ENCODE results near the gene VAV1. TPM values are rescaled to one million over a fixed set of nuclear protein-coding genes. Genes with fewer than 3 reads are reported as not detected.

Gene VAV1
- total and polyA plus RNA-seq, 9 of the 15 experiments (the other 6 are each of a cell fraction or from before 2014, with no cell fraction given): 0.46 to 20.1 (median 11.1) TPM

GRCh38 chr19:6766357-6767080 lies 6.0 kb upstream of the VAV1 start (continued):
- TF ChIP-seq JUN (IDR thresholded peaks at IDR 0.05; ENCODE audit: borderline replicate concordance, low read depth, low read length) (no peak), JUN (CRISPR knock-in tag; IDR thresholded peaks at IDR 0.05; ENCODE audit: borderline replicate concordance) (no peak)

- POLR2A ChIA-PET: interaction anchor here (0.7 to 1.6 kb wide), 5 partner anchors 13 to 236 kb away, joined by 3 to 7 read pairs (median 5); partner anchors contain the start of gene TNFSF9
- TF ChIP-seq CTBP1 (IDR thresholded peaks at IDR 0.05; ENCODE audit: borderline replicate concordance) (0 out of 2 replicates have a peak, but pooled peaks have one; percentile 43), ZNF592 (IDR thresholded peaks at IDR 0.05) (no peak), MECOM (CRISPR knock-in tag; IDR thresholded peaks at IDR 0.05) (0 out of 2 replicates have a peak, but pooled peaks have one; percentile 40), NUFIP1 (IDR thresholded peaks at IDR 0.05; ENCODE audit: partially characterized antibody) (no peak), KDM2B (CRISPR knock-in tag; IDR thresholded peaks at IDR 0.05) (peak; percentile 86), PCBP1 (IDR thresholded peaks at IDR 0.05; ENCODE audit: low read depth, low read length, poor library complexity, severe bottlenecking) (no peak), SAP30 (IDR thresholded peaks at IDR 0.05; ENCODE audit: borderline replicate concordance, insufficient read depth, low read depth, low read length, poor library complexity, severe bottlenecking) (peak; percentile 88), SIN3A (IDR thresholded peaks at IDR 0.05; ENCODE audit: borderline replicate concordance in 2 of 2, control insufficient read depth in 1 of 2, low read depth in 2 of 2, low read length in 2 of 2) (peak in 1 of 2 experiments; percentile 52; a peak in 1 of 4 replicates), SOX6 (IDR thresholded peaks at IDR 0.05) (peak; percentile 14; the same call in 1 of the 2 replicates), NKRF (IDR thresholded peaks at IDR 0.05; ENCODE audit: borderline replicate concordance) (peak; percentile 88)
These were observed 5.5 kb upstream of the VAV1 start for GRCh38 chr19:6767081-6767356.

More at GRCh38 chr19:6767081-6767356, 5.5 kb upstream of the VAV1 start:
- Histone ChIP-seq H3K9me1 (ENCODE audit: control insufficient read depth, insufficient read depth, low read length) (peaks cover 4% of the 10 kb centered on the region), H3K9ac (ENCODE audit: insufficient read depth in 1 of 2, low read depth in 2 of 2, low read length in 2 of 2) (peak overlapping the region; percentile 67 to 93), H3K9me3 (replicated peaks; ENCODE audit: control insufficient read depth, insufficient read depth, low read depth, low read length) (no peaks in the 10 kb centered on the region), H3K4me1 (replicated peaks in 1 of 2; ENCODE audit: control insufficient read depth in 2 of 2, insufficient read depth in 2 of 2, low read length in 2 of 2) (peaks cover 9 to 23% of the 10 kb centered on the region in 2 experiments), H3K4me3 (peak overlapping the region; percentile 64), H4K20me1 (replicated peaks; ENCODE audit: control insufficient read depth, insufficient read depth, low read length) (no peaks in the 10 kb centered on the region), H2AFZ (ENCODE audit: low read depth, low read length) (peak overlapping the region; percentile 95), H3K4me2 (ENCODE audit: insufficient read depth, low read length) (peak overlapping the region; percentile 91), H3K36me3 (ENCODE audit: control insufficient read depth, insufficient read depth, low read length) (no peaks in the 10 kb centered on the region), H3K79me2 (ENCODE audit: control insufficient read depth, insufficient read depth, low read length) (peaks cover 13% of the 10 kb centered on the region), H3K27me3 (ENCODE audit: control insufficient read depth in 2 of 2, insufficient read depth in 2 of 2, low read length in 2 of 2) (no peaks in the 10 kb centered on the region), H3K27ac (ENCODE audit: extremely low read depth, low read depth, low read length) (peak overlapping the region; percentile 65)
- no peak for FAIRE-seq
- in situ Hi-C loops (cut with MboI): no loop called here
- WGBS (ENCODE audit: insufficient coverage, low coverage, missing lambda C conversion rate): 0% methylated on average over 15 of the region's 15 CpGs
- DNase-seq (ENCODE audit: extremely low read depth in 1 of 4, low spot score in 3 of 4): peak in 2 of 4 experiments; percentile 17 to 55
- intact Hi-C loops (cut with micrococcal nuclease): loop anchor here (2.0 to 10.0 kb wide), 2 partner anchors 28 to 98 kb away; partner anchors contain the start of gene TRIP10
- CTCF ChIA-PET (ENCODE audit: low intra/inter-chr PET ratio): no interaction called here
- no TSS peak for BruUV-seq (replicated peaks)
- peak; percentile 54 for ATAC-seq

Data from K562 (cell line).